Tibial artery (tissue), 4 donors: ENCODE results near the gene GRIK3.

ENCODE experiments used
- DNase-seq, 2 donors: peaks; one replicate each; pipeline ENCODE4 v3.0.0-alpha.2; 2019
- H3K27ac ChIP-seq, 2 donors: fragments of 200-600 bp; sonication (generic) in 1 of 2; 1 replicate in 1 of 2; 2 replicates in 1 of 2; pipeline ENCODE4 v1.5.1; 2018 to 2019; ENCODE audit warnings: mild to moderate bottlenecking in 1 of 2
- H3K27me3 ChIP-seq, 2 donors: fragments of 200-600 bp; sonication (generic) in 1 of 2; one replicate each; pipeline versions ENCODE4 v1.5.1 to v1.6.0; 2016 to 2019
- H3K36me3 ChIP-seq, 3 donors: fragments of 200-600 bp; sonication (generic) in 2 of 3; one replicate each; pipeline ENCODE4 v1.5.1; 2016 to 2019; ENCODE audit warnings: mild to moderate bottlenecking in 2 of 3
- H3K4me1 ChIP-seq, 4 donors: fragments of 200-600 bp; sonication (generic) in 2 of 4; 1 replicate in 3 of 4; 2 replicates in 1 of 4; pipeline ENCODE4 v1.5.1; 2016 to 2019
- H3K4me3 ChIP-seq, 2 donors: fragments of 200-600 bp; sonication (generic) in 1 of 2; 1 replicate in 1 of 2; 2 replicates in 1 of 2; pipeline ENCODE4 v1.5.1; 2018 to 2019; ENCODE audit warnings: mild to moderate bottlenecking in 2 of 2
- H3K9me3 ChIP-seq, 3 donors: fragments of 200-600 bp; sonication (generic) in 1 of 3; one replicate each; pipeline ENCODE4 v1.5.1; 2016 to 2019
- intact Hi-C: fragments of 100-400 bp; cut with DNase I; formaldehyde crosslinking; loops from one replicate; pipeline ENCODE4 v1.15.0; 2023; ENCODE audit warnings: low total_unique reads
- TF ChIP-seq, protein P1 (sequence below), 2 experiments: fragments of 200-600 bp in 1 of 2; fragments of 450-650 bp in 1 of 2; IDR thresholded peaks; one replicate each; pipeline ENCODE4 v1.5.1; 2017 to 2019; ENCODE audit warnings: antibody characterized with exemption in 2 of 2, mild to moderate bottlenecking in 1 of 2, moderate library complexity in 1 of 2

GRIK3 gene

GRCh38 chr1:36991551-36991950 is 42.8 kb downstream of the GRIK3 start:
- no peak for DNase-seq

GRCh38 chr1:36990928-36991327 is 43.4 kb downstream of the GRIK3 start:
- H3K27ac ChIP-seq = no peak overlapping the region
- no peaks in the 10 kb centered on the region for H3K9me3 ChIP-seq
- no peak overlapping the region for H3K4me3 ChIP-seq
- H3K4me1 ChIP-seq = peaks cover 0 to 8% (median 2%) of the 10 kb centered on the region in 4 donors
- no peak for DNase-seq
- intact Hi-C loops = no loop called here
- H3K27me3 ChIP-seq = peaks cover 0 to 38% of the 10 kb centered on the region in 2 donors
- no peaks in the 10 kb centered on the region for H3K36me3 ChIP-seq
- TF ChIP-seq, protein P1, sequence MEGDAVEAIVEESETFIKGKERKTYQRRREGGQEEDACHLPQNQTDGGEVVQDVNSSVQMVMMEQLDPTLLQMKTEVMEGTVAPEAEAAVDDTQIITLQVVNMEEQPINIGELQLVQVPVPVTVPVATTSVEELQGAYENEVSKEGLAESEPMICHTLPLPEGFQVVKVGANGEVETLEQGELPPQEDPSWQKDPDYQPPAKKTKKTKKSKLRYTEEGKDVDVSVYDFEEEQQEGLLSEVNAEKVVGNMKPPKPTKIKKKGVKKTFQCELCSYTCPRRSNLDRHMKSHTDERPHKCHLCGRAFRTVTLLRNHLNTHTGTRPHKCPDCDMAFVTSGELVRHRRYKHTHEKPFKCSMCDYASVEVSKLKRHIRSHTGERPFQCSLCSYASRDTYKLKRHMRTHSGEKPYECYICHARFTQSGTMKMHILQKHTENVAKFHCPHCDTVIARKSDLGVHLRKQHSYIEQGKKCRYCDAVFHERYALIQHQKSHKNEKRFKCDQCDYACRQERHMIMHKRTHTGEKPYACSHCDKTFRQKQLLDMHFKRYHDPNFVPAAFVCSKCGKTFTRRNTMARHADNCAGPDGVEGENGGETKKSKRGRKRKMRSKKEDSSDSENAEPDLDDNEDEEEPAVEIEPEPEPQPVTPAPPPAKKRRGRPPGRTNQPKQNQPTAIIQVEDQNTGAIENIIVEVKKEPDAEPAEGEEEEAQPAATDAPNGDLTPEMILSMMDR (IDR thresholded peaks at IDR 0.05) = no peak

More at GRCh38 chr1:36991551-36991950, 42.8 kb downstream of the GRIK3 start:
- Histone ChIP-seq H3K9me3 (no peaks in the 10 kb centered on the region), H3K36me3 (no peaks in the 10 kb centered on the region), H3K4me1 (peaks cover 0 to 8% (median 2%) of the 10 kb centered on the region in 4 donors), H3K27ac (no peak overlapping the region), H3K27me3 (peaks cover 0 to 43% of the 10 kb centered on the region in 2 donors), H3K4me3 (no peak overlapping the region)
- intact Hi-C loops = no loop called here
- TF ChIP-seq, protein P1 (IDR thresholded peaks at IDR 0.05) = no peak

- intact Hi-C loops = no loop called here
- Histone ChIP-seq H3K4me1 (peaks cover 0 to 8% (median 2%) of the 10 kb centered on the region in 4 donors), H3K4me3 (no peak overlapping the region), H3K27me3 (peaks cover 0 to 49% of the 10 kb centered on the region in 2 donors), H3K36me3 (no peaks in the 10 kb centered on the region), H3K27ac (no peak overlapping the region), H3K9me3 (no peaks in the 10 kb centered on the region)
- TF ChIP-seq, protein P1 (IDR thresholded peaks at IDR 0.05) = no peak
- DNase-seq = no peak
Measured at GRCh38 chr1:36989241-36989640, 45.1 kb downstream of the GRIK3 start.

GRCh38 chr1:36988741-36989193 is 45.5 kb downstream of the GRIK3 start:
- H3K4me1 ChIP-seq = peaks cover 0 to 8% (median 2%) of the 10 kb centered on the region in 4 donors
- no peak overlapping the region for H3K4me3 ChIP-seq
- H3K27me3 ChIP-seq = peaks cover 0 to 50% of the 10 kb centered on the region in 2 donors
- no peak overlapping the region for H3K27ac ChIP-seq
- H3K9me3 ChIP-seq = no peaks in the 10 kb centered on the region
- H3K36me3 ChIP-seq = no peaks in the 10 kb centered on the region
- DNase-seq = no peak
- TF ChIP-seq, protein P1 (IDR thresholded peaks at IDR 0.05) = no peak
- intact Hi-C loops = no loop called here

GRCh38 chr1:36988321-36988720 is 46.0 kb downstream of the GRIK3 start:
- H3K27ac ChIP-seq = no peak overlapping the region
- H3K27me3 ChIP-seq = peaks cover 0 to 52% of the 10 kb centered on the region in 2 donors
- no peak for DNase-seq
- H3K4me3 ChIP-seq = no peak overlapping the region
- TF ChIP-seq, protein P1 (IDR thresholded peaks at IDR 0.05) = no peak
- intact Hi-C loops = no loop called here
- no peaks in the 10 kb centered on the region for H3K36me3 ChIP-seq
- H3K4me1 ChIP-seq = peaks cover 0 to 8% (median 2%) of the 10 kb centered on the region in 4 donors
- H3K9me3 ChIP-seq = no peaks in the 10 kb centered on the region

DNA sequence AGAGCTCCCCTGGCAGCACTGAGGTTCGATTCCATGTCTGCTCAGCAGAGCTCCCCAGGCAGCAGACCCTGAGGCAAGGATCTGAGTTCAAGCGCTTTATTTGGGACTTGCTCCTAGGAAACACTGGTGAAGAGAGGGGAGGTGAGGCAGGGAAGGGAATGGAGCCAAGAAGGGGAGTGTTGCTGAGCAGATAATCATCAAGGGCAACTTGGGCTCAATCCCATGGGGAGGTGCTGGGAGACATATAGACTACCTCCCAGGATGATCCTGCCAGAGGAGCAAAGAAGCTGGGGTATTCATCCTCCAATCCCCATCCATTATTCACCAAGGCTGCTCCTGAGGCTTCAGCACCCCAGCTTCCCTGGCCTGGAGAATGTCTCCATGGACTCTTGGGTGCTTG is 47.0 kb downstream of the GRIK3 start:
- no peak overlapping the region for H3K27ac ChIP-seq
- no peak overlapping the region for H3K4me3 ChIP-seq
- TF ChIP-seq, protein P1 (IDR thresholded peaks at IDR 0.05) = no peak
- DNase-seq = no peak
- peaks cover 0 to 60% of the 10 kb centered on the region in 2 donors for H3K27me3 ChIP-seq
- no peaks in the 10 kb centered on the region for H3K9me3 ChIP-seq
- intact Hi-C loops = no loop called here
- H3K36me3 ChIP-seq = no peaks in the 10 kb centered on the region
- H3K4me1 ChIP-seq = peaks cover 0 to 8% (median 2%) of the 10 kb centered on the region in 4 donors
